GM18861 (cell line): ENCODE results near the gene HAVCR1.
"Not testable (repeated sequence)": the region's sequence is repeated elsewhere in the genome, so short reads cannot be mapped to it uniquely, and the experiment has no call there.

Source experiments
- ATAC-seq: cut with Tn5 transposase; IDR thresholded peaks from one replicate; pipeline ENCODE4 v1.9.1; 2021; ENCODE audit not compliant: unreplicated experiment

Gene HAVCR1

GRCh38 chr5:157014143-157014542, 44.8 kb downstream of the HAVCR1 start:
- ATAC-seq, result not testable (repeated sequence)

DNA sequence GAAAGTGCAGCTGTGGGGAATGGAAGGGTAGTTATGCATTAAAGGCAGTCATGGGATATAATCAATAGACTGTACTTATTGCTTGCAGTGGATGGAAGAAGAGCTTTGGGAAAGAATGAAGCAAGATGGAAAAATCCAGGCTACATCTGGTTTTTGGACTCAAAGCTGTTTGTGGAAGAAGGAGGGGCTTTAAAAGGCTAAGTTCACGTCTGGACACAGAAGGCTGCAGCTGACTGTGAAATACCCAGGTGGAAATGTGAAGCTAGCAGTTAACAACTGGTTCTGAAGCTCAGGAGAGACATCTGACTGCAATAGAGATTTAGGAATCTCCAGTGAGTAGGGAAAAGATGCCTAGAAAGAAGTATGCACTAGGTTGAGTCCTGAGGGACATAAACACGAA, 52.7 kb downstream of the HAVCR1 start:
- no peak for ATAC-seq

GRCh38 chr5:157004893-157005551, 53.9 kb downstream of the HAVCR1 start:
- ATAC-seq, result no peak

- ATAC-seq, result no peak
These were observed 67.2 kb downstream of the HAVCR1 start for GRCh38 chr5:156991714-156992113.

DNA sequence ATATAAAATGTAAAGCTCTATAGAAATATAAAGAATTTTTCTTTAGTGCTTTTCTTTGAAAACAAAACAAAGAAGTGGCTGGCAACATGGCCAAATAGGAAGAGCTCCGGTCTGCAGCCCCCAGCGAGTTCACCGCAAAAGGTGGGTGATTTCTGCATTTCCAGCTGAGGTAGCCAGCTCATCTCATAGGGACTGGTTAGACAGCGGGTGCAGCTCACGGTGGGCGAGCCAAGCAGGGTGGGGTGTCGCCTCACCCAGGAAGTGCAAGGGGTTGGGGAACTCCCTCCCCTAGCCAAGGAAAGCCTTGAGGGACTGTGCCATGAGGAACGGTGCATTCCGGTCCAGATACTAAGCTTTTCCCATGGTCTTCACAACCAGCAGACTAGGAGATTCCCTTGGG, 74.9 kb downstream of the HAVCR1 start:
- no peak for ATAC-seq

GRCh38 chr5:156981481-156981880, 77.4 kb downstream of the HAVCR1 start:
- ATAC-seq, result no peak
